ENCODE data around the gene PARD3. TPM values are rescaled to one million over a fixed set of nuclear protein-coding genes. Genes with fewer than 3 reads are reported as not detected.

Gene PARD3
- total and polyA plus RNA-seq, 2 experiments from 2014 or later: 6.3 to 21.2 TPM

DNA sequence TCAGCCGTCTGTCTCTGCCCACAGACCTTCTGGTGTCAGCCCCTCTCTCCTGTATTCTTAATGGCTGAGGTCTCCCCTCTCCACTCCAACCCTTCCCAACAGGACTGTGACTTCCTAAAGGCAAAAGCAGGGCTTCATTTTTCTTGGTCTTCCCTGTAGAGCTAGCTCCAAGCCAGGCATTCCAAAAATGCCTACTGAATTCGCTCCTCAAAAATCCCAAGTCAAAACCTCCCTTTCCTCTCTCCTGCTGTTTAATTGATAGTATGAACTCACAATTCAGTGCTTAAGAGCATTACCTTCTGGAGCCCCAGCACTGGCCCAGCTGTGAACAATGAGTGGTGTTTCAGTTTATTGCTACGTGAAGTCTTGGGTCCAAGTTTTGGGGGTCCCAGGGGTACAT lies 628.4 kb downstream of the PARD3 start:
- H3K9me2 ChIP-seq (ENCODE audit: insufficient read depth): no peaks in the 10 kb centered on the region
- in situ Hi-C loops (cut with MboI): no loop called here
- TF ChIP-seq EZH2 (IDR thresholded peaks at IDR 0.05; ENCODE audit: insufficient read depth, poor library complexity, severe bottlenecking) (no peak), EZH2phosphoT487 (IDR thresholded peaks at IDR 0.05; ENCODE audit: insufficient read depth, low read depth) (no peak)
- H4K20me1 ChIP-seq (ENCODE audit: insufficient read depth): no peaks in the 10 kb centered on the region
- H3K9ac ChIP-seq: no peak overlapping the region
- no peak overlapping the region for H3K4me2 ChIP-seq (ENCODE audit: unreplicated experiment)
- no peak overlapping the region for H2AFZ ChIP-seq
- H3K27ac ChIP-seq: no peak overlapping the region
- no peaks in the 10 kb centered on the region for H3K9me3 ChIP-seq (ENCODE audit: low read depth)
- no peaks in the 10 kb centered on the region for H3K27me3 ChIP-seq (replicated peaks; ENCODE audit: insufficient read depth)
- WGBS, 2 experiments (ENCODE audit: low coverage in 1 of 2, low lambda C conversion rate in 2 of 2, missing lambda C conversion rate in 2 of 2): 91 to 98% methylated on average over 3 of the region's 3 CpGs
- H3K4me1 ChIP-seq (ENCODE audit: insufficient read depth): no peaks in the 10 kb centered on the region; the same call in 1 of the 2 replicates
- no peak overlapping the region for H3K4me3 ChIP-seq
- no peak for DNase-seq
- H3K79me2 ChIP-seq (ENCODE audit: insufficient read depth): no peaks in the 10 kb centered on the region
- H3F3A ChIP-seq (ENCODE audit: insufficient read depth): peaks cover 6% of the 10 kb centered on the region; the same call in 1 of the 2 replicates
- no peaks in the 10 kb centered on the region for H3K36me3 ChIP-seq (ENCODE audit: low read depth)

DNA sequence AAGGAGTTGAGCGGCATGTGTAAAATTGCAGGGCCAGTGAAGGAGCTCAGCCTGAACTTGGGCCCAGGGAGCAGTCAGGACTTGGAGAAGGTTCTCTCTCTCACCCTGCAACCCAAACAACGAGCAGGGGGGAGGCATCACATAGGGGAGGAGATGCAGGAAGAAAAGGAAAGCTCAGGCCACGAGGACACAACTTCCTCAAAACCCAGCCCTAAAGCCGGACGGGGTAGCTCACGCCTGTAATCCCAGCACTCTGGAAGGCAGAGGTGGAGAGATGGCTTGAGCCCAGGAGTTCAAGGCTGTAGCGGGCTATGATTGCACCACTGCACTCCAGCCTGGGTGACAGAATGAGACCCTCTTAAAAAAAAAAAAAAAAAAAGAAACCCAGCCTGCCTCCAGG lies 629.1 kb downstream of the PARD3 start:
- no peak for DNase-seq
- Histone ChIP-seq H3K4me3 (no peak overlapping the region), H3K27me3 (replicated peaks; ENCODE audit: insufficient read depth) (no peaks in the 10 kb centered on the region), H4K20me1 (ENCODE audit: insufficient read depth) (no peaks in the 10 kb centered on the region), H3K27ac (no peak overlapping the region), H3K9me2 (ENCODE audit: insufficient read depth) (no peaks in the 10 kb centered on the region), H3K4me1 (ENCODE audit: insufficient read depth) (no peaks in the 10 kb centered on the region; the same call in 1 of the 2 replicates), H3K9ac (no peak overlapping the region), H3K36me3 (ENCODE audit: low read depth) (no peaks in the 10 kb centered on the region), H3K9me3 (ENCODE audit: low read depth) (no peaks in the 10 kb centered on the region), H3K4me2 (ENCODE audit: unreplicated experiment) (no peak overlapping the region), H3F3A (ENCODE audit: insufficient read depth) (peaks cover 12% of the 10 kb centered on the region), H3K79me2 (ENCODE audit: insufficient read depth) (no peaks in the 10 kb centered on the region), H2AFZ (no peak overlapping the region)
- 88 to 89% methylated on average over 7 of the region's 7 CpGs for WGBS, 2 experiments (ENCODE audit: low coverage in 1 of 2, low lambda C conversion rate in 2 of 2, missing lambda C conversion rate in 2 of 2)
- no peak for TF ChIP-seq EZH2 (IDR thresholded peaks at IDR 0.05; ENCODE audit: insufficient read depth, poor library complexity, severe bottlenecking)
- no peak for TF ChIP-seq EZH2phosphoT487 (IDR thresholded peaks at IDR 0.05; ENCODE audit: insufficient read depth, low read depth)
- in situ Hi-C loops (cut with MboI): no loop called here

DNA sequence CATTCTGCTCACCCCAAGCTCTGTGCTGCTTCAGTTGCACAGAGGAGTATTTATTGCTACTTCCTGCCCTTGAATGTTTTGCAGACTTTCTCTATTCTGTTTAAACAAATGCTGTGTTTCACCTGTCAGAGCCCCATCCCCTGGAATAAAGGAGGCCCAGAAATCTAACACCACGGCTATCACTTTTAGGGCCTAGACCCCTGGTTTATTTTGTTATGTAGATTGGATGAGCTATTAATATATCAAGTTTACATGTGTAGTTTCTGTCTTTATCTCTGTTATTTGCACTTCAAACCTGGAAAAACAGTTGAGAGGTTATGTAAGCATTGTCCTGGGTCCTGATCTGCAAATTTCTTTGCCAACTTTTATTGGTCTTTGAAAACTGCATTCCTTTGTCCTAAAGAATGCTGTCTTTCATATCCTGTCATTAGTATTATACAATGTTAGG lies 630.1 kb downstream of the PARD3 start:
- no peak overlapping the region for H3K27ac ChIP-seq

DNA sequence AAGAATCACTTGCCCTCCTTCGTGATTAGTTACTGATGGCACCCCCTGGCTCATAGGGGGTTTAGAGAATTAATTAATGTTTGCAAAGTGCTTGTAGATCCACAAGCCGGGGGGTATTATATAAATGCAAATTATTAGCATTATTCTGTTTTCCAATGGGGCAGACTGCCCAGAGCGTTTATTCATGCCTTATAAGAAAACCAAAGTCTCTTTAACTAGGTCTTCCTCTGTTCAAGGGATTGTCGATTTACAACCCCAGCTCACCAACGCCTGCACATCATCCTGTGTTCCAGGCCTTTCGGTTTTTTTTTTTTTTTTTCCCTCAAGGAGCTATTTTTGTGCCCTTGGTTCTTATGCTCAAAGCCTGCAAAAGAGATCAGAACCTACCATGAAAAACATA lies 630.7 kb downstream of the PARD3 start:
- Histone ChIP-seq H3K79me2 (ENCODE audit: insufficient read depth) (no peaks in the 10 kb centered on the region), H4K20me1 (ENCODE audit: insufficient read depth) (no peaks in the 10 kb centered on the region), H3K36me3 (ENCODE audit: low read depth) (no peaks in the 10 kb centered on the region), H3K9me3 (ENCODE audit: low read depth) (no peaks in the 10 kb centered on the region), H3F3A (ENCODE audit: insufficient read depth) (peaks cover 12% of the 10 kb centered on the region), H3K27me3 (replicated peaks; ENCODE audit: insufficient read depth) (no peaks in the 10 kb centered on the region), H3K27ac (no peak overlapping the region), H3K4me3 (no peak overlapping the region), H3K9me2 (ENCODE audit: insufficient read depth) (no peaks in the 10 kb centered on the region), H3K4me2 (ENCODE audit: unreplicated experiment) (no peak overlapping the region), H2AFZ (no peak overlapping the region), H3K9ac (no peak overlapping the region), H3K4me1 (ENCODE audit: insufficient read depth) (no peaks in the 10 kb centered on the region; the same call in 1 of the 2 replicates)
- TF ChIP-seq EZH2 (IDR thresholded peaks at IDR 0.05; ENCODE audit: insufficient read depth, poor library complexity, severe bottlenecking) (no peak), EZH2phosphoT487 (IDR thresholded peaks at IDR 0.05; ENCODE audit: insufficient read depth, low read depth) (no peak)
- in situ Hi-C loops (cut with MboI): no loop called here
- WGBS, 2 experiments (ENCODE audit: low coverage in 1 of 2, low lambda C conversion rate in 2 of 2, missing lambda C conversion rate in 2 of 2): 92 to 95% methylated on average over 6 of the region's 6 CpGs
- DNase-seq: no peak

More for the DNA sequence above, 630.1 kb downstream of the PARD3 start:
- Histone ChIP-seq H3K4me1 (ENCODE audit: insufficient read depth) (no peaks in the 10 kb centered on the region; the same call in 1 of the 2 replicates), H4K20me1 (ENCODE audit: insufficient read depth) (no peaks in the 10 kb centered on the region), H3F3A (ENCODE audit: insufficient read depth) (peaks cover 12% of the 10 kb centered on the region), H3K36me3 (ENCODE audit: low read depth) (no peaks in the 10 kb centered on the region), H2AFZ (no peak overlapping the region), H3K9me3 (ENCODE audit: low read depth) (no peaks in the 10 kb centered on the region), H3K4me3 (no peak overlapping the region), H3K9me2 (ENCODE audit: insufficient read depth) (no peaks in the 10 kb centered on the region), H3K79me2 (ENCODE audit: insufficient read depth) (no peaks in the 10 kb centered on the region), H3K4me2 (ENCODE audit: unreplicated experiment) (no peak overlapping the region), H3K9ac (no peak overlapping the region), H3K27me3 (replicated peaks; ENCODE audit: insufficient read depth) (no peaks in the 10 kb centered on the region)
- 87 to 96% methylated on average over 1 of the region's 1 CpG for WGBS, 2 experiments (ENCODE audit: low coverage in 1 of 2, low lambda C conversion rate in 2 of 2, missing lambda C conversion rate in 2 of 2)
- in situ Hi-C loops (cut with MboI): no loop called here
- DNase-seq: no peak
- no peak for TF ChIP-seq EZH2phosphoT487 (IDR thresholded peaks at IDR 0.05; ENCODE audit: insufficient read depth, low read depth)
- TF ChIP-seq EZH2 (IDR thresholded peaks at IDR 0.05; ENCODE audit: insufficient read depth, poor library complexity, severe bottlenecking): no peak
